Measurements from ENCODE around the gene TUT7. TPM values are rescaled to one million over a fixed set of nuclear protein-coding genes. Genes with fewer than 3 reads are reported as not detected.
"Not testable (repeated sequence)": the region's sequence is repeated elsewhere in the genome, so short reads cannot be mapped to it uniquely, and the experiment has no call there.

The TUT7 gene
- total RNA-seq, 1 donor from 2014 or later, result 15.9 TPM

- DNase-seq (no peak), ATAC-seq (no peak)
- intact Hi-C loops (cut with micrococcal nuclease), result no loop called here
These were observed 32.8 kb downstream of the TUT7 start for GRCh38 chr9:86321373-86321772.

GRCh38 chr9:86318187-86318586, 36.0 kb downstream of the TUT7 start:
- no peak for ATAC-seq
- intact Hi-C loops (cut with micrococcal nuclease), result no loop called here
- DNase-seq, result no peak

- DNase-seq (no peak), ATAC-seq (no peak)
These were observed 39.1 kb downstream of the TUT7 start for GRCh38 chr9:86315078-86315477.

GRCh38 chr9:86312959-86313358, 41.3 kb downstream of the TUT7 start:
- DNase-seq; intact Hi-C loops (cut with micrococcal nuclease); ATAC-seq: not testable (repeated sequence)

More at GRCh38 chr9:86315078-86315477, 39.1 kb downstream of the TUT7 start:
- intact Hi-C loops (cut with micrococcal nuclease), result no loop called here

GRCh38 chr9:86308687-86309086, 45.5 kb downstream of the TUT7 start:
- no peak for ATAC-seq
- intact Hi-C loops (cut with micrococcal nuclease), result no loop called here
- no peak for DNase-seq

- DNase-seq (no peak), ATAC-seq (no peak)
- intact Hi-C loops (cut with micrococcal nuclease), result no loop called here
These were observed 49.9 kb downstream of the TUT7 start for GRCh38 chr9:86304236-86304730.

GRCh38 chr9:86303316-86303975, 50.8 kb downstream of the TUT7 start:
- ATAC-seq (no peak), DNase-seq (no peak)
- intact Hi-C loops (cut with micrococcal nuclease), result no loop called here

- ATAC-seq (no peak), DNase-seq (no peak)
- intact Hi-C loops (cut with micrococcal nuclease), result no loop called here
These were observed 52.5 kb downstream of the TUT7 start for GRCh38 chr9:86301686-86302085.

- ATAC-seq (no peak), DNase-seq (no peak)
- intact Hi-C loops (cut with micrococcal nuclease), result no loop called here
These were observed 53.5 kb downstream of the TUT7 start for GRCh38 chr9:86300701-86301100.

GRCh38 chr9:86298873-86299272, 55.3 kb downstream of the TUT7 start:
- intact Hi-C loops (cut with micrococcal nuclease), result no loop called here
- ATAC-seq, result no peak
- DNase-seq, result no peak

GRCh38 chr9:86290341-86290740, 63.9 kb downstream of the TUT7 start:
- ATAC-seq; intact Hi-C loops (cut with micrococcal nuclease); DNase-seq: not testable (repeated sequence)

- intact Hi-C loops (cut with micrococcal nuclease), result no loop called here
- no peak for DNase-seq
- ATAC-seq, result no peak
These were observed 65.6 kb downstream of the TUT7 start for GRCh38 chr9:86288499-86289198.

- intact Hi-C loops (cut with micrococcal nuclease), result no loop called here
- ATAC-seq, result no peak
- DNase-seq, result no peak
These were observed 67.2 kb downstream of the TUT7 start for GRCh38 chr9:86287013-86287412.

GRCh38 chr9:86286278-86286677, 67.9 kb downstream of the TUT7 start:
- no peak for DNase-seq
- intact Hi-C loops (cut with micrococcal nuclease), result no loop called here
- ATAC-seq, result no peak

- no peak for ATAC-seq
- intact Hi-C loops (cut with micrococcal nuclease), result no loop called here
- DNase-seq, result no peak
These were observed 68.9 kb downstream of the TUT7 start for GRCh38 chr9:86285261-86285660.

GRCh38 chr9:86282979-86283535, 71.2 kb downstream of the TUT7 start:
- ATAC-seq (peak; percentile 29), DNase-seq (no peak)
- intact Hi-C loops (cut with micrococcal nuclease), result no loop called here

GRCh38 chr9:86282077-86282978, 71.9 kb downstream of the TUT7 start, which contains the start of gene ISCA1:
ISCA1 (minus strand) TSS chr9:86282538; CDS start chr9:86282458, 80 bp downstream.
- intact Hi-C loops (cut with micrococcal nuclease), result no loop called here
- ATAC-seq (peak; percentile 97), DNase-seq (peak; percentile 99)

- no peak for ATAC-seq
- intact Hi-C loops (cut with micrococcal nuclease), result no loop called here
- DNase-seq, result no peak
These were observed 72.6 kb downstream of the TUT7 start for GRCh38 chr9:86281593-86282076.

- DNase-seq (no peak), ATAC-seq (no peak)
- intact Hi-C loops (cut with micrococcal nuclease), result no loop called here
These were observed 73.6 kb downstream of the TUT7 start for GRCh38 chr9:86280580-86280979.
